ENCODE measurements around the gene TTC39A. TPM values are rescaled to one million over a fixed set of nuclear protein-coding genes. Genes with fewer than 3 reads are reported as not detected.
"Not testable (repeated sequence)": the region's sequence is repeated elsewhere in the genome, so short reads cannot be mapped to it uniquely, and the experiment has no call there.

TTC39A gene
- total and polyA plus RNA-seq, 2 donors (not counting 1 experiment from before 2014, with no cell fraction given) = not detected

DNA sequence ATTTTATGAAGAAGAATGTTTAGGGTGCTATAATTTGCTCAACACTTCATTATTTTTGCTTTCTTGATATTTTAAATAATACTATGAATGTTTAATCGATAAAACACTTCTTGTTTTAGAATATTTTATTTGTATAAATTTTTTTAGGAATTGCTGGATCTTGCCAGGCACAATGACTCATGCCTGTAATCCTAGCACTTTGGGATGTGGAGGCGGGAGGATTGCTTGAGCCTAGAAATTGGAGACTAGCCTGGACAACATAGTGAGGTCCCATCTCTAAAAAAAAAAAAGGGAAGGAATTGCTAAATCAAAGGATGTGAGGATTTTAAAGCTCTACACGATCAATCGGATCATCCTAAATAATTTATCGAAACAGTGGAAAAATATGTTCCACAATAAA, 76.7 kb downstream of the TTC39A start:
- Histone ChIP-seq H3K9me3 (ENCODE audit: control extremely low read depth in 1 of 3, control insufficient read depth in 2 of 3, insufficient read depth in 1 of 3, low read length in 2 of 3) (no peaks in the 10 kb centered on the region), H4K20me1 (ENCODE audit: control insufficient read depth, insufficient read depth, low read length, poor library complexity, severe bottlenecking) (peaks cover 26% of the 10 kb centered on the region), H3K4me3 (ENCODE audit: control extremely low read depth in 1 of 5, extremely low read depth in 1 of 5, insufficient read depth in 1 of 5, low read depth in 2 of 5, low read length in 4 of 5) (no peak overlapping the region), H3K4me1 (ENCODE audit: control insufficient read depth in 2 of 2, insufficient read depth in 2 of 2, low read length in 2 of 2) (no peaks in the 10 kb centered on the region), H3K27ac (ENCODE audit: low read length in 2 of 2) (no peak overlapping the region), H3K27me3 (replicated peaks in 1 of 4; ENCODE audit: control extremely low read depth in 1 of 4, control insufficient read depth in 3 of 4, insufficient read depth in 4 of 4, low read length in 3 of 4) (no peaks in the 10 kb centered on the region), H2AFZ (ENCODE audit: insufficient read depth, low read depth, low read length, poor library complexity, severe bottlenecking) (no peak overlapping the region), H3K9ac (ENCODE audit: low read length) (no peak overlapping the region), H3K79me2 (ENCODE audit: control insufficient read depth, insufficient read depth, low read length) (peaks cover 72% of the 10 kb centered on the region), H3K36me3 (replicated peaks in 1 of 2; ENCODE audit: control extremely low read depth in 1 of 2, control insufficient read depth in 1 of 2, extremely low read depth in 1 of 2, insufficient read depth in 2 of 2, low read length in 1 of 2) (no peaks in the 10 kb centered on the region), H3K4me2 (replicated peaks; ENCODE audit: low read depth, low read length, poor library complexity, severe bottlenecking) (no peak overlapping the region)
- Mint-ChIP-seq H3K4me1 (no peaks in the 10 kb centered on the region), H3K27me3 (no peaks in the 10 kb centered on the region), H3K9me3 (ENCODE audit: insufficient read depth) (no peaks in the 10 kb centered on the region), H3K27ac (no peak overlapping the region), H3K4me3 (no peak overlapping the region)
- WGBS (ENCODE audit: insufficient coverage) = no CpG with 5 or more reads among the region's 5 CpGs
- ATAC-seq (ENCODE audit: low read depth) (no peak), DNase-seq (no peak)
- intact Hi-C loops (cut with micrococcal nuclease) = no loop called here
- ChIA-PET POLR2A (no interaction called here), CTCF (interaction anchor here (0.7 kb wide), 1 partner anchor 827 kb away, joined by 3 read pairs; no protein-coding TSS in a partner anchor)
- TF ChIP-seq, protein P1, sequence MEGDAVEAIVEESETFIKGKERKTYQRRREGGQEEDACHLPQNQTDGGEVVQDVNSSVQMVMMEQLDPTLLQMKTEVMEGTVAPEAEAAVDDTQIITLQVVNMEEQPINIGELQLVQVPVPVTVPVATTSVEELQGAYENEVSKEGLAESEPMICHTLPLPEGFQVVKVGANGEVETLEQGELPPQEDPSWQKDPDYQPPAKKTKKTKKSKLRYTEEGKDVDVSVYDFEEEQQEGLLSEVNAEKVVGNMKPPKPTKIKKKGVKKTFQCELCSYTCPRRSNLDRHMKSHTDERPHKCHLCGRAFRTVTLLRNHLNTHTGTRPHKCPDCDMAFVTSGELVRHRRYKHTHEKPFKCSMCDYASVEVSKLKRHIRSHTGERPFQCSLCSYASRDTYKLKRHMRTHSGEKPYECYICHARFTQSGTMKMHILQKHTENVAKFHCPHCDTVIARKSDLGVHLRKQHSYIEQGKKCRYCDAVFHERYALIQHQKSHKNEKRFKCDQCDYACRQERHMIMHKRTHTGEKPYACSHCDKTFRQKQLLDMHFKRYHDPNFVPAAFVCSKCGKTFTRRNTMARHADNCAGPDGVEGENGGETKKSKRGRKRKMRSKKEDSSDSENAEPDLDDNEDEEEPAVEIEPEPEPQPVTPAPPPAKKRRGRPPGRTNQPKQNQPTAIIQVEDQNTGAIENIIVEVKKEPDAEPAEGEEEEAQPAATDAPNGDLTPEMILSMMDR (IDR thresholded peaks at IDR 0.05) = no peak
- no peak for TF ChIP-seq EZH2 (IDR thresholded peaks at IDR 0.05; ENCODE audit: borderline replicate concordance, insufficient read depth, low read depth, low read length, poor library complexity, severe bottlenecking)

DNA sequence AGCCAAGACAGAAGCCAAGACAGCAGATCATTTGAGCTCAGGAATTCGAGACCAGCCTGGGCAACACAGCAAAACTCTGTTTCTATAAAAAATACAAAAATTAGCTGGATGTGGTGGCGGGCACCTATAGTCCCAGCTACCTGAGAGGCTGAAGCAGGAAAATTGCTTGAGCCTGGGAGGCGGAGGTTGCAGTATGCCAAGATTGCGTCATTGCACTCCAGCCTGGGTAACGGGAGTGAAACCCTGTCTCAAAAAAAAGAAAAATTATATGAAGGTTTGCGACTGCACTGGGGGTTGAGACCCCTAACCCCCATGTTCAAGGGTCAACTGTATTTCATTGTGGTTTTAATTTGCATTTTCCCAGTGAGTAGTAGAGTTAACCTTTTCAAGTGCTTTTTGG, 78.0 kb downstream of the TTC39A start:
- H3K9ac ChIP-seq (ENCODE audit: low read length) = no peak overlapping the region
- ChIA-PET CTCF (no interaction called here), POLR2A (no interaction called here)
- intact Hi-C loops (cut with micrococcal nuclease) = no loop called here
- Mint-ChIP-seq H3K27ac (no peak overlapping the region), H3K4me1 (peaks cover 4% of the 10 kb centered on the region), H3K4me3 (no peak overlapping the region), H3K9me3 (ENCODE audit: insufficient read depth) (no peaks in the 10 kb centered on the region), H3K27me3 (no peaks in the 10 kb centered on the region)
- H3K4me2 ChIP-seq (replicated peaks; ENCODE audit: low read depth, low read length, poor library complexity, severe bottlenecking) = no peak overlapping the region
- WGBS (ENCODE audit: insufficient coverage) = 95% methylated on average over 6 of the region's 6 CpGs
- TF ChIP-seq, protein P1 (IDR thresholded peaks at IDR 0.05) = no peak
- no peak for TF ChIP-seq EZH2 (IDR thresholded peaks at IDR 0.05; ENCODE audit: borderline replicate concordance, insufficient read depth, low read depth, low read length, poor library complexity, severe bottlenecking)
- no peak for DNase-seq
- H3K9me3 ChIP-seq (ENCODE audit: control extremely low read depth in 1 of 3, control insufficient read depth in 2 of 3, insufficient read depth in 1 of 3, low read length in 2 of 3) = no peaks in the 10 kb centered on the region
- no peaks in the 10 kb centered on the region for H3K36me3 ChIP-seq (replicated peaks in 1 of 2; ENCODE audit: control extremely low read depth in 1 of 2, control insufficient read depth in 1 of 2, extremely low read depth in 1 of 2, insufficient read depth in 2 of 2, low read length in 1 of 2)
- peaks cover 73% of the 10 kb centered on the region for H3K79me2 ChIP-seq (ENCODE audit: control insufficient read depth, insufficient read depth, low read length)
- no peak overlapping the region for H2AFZ ChIP-seq (ENCODE audit: insufficient read depth, low read depth, low read length, poor library complexity, severe bottlenecking)
- no peak for ATAC-seq (ENCODE audit: low read depth)
- no peak overlapping the region for H3K4me3 ChIP-seq (ENCODE audit: control extremely low read depth in 1 of 5, extremely low read depth in 1 of 5, insufficient read depth in 1 of 5, low read depth in 2 of 5, low read length in 4 of 5)
- no peak overlapping the region for H3K27ac ChIP-seq (ENCODE audit: low read length in 2 of 2)
- H3K4me1 ChIP-seq (ENCODE audit: control insufficient read depth in 2 of 2, insufficient read depth in 2 of 2, low read length in 2 of 2) = peaks cover 0 to under 1% of the 10 kb centered on the region in 2 donors
- H4K20me1 ChIP-seq (ENCODE audit: control insufficient read depth, insufficient read depth, low read length, poor library complexity, severe bottlenecking) = peaks cover 16% of the 10 kb centered on the region
- no peaks in the 10 kb centered on the region for H3K27me3 ChIP-seq (replicated peaks in 1 of 4; ENCODE audit: control extremely low read depth in 1 of 4, control insufficient read depth in 3 of 4, insufficient read depth in 4 of 4, low read length in 3 of 4)

DNA sequence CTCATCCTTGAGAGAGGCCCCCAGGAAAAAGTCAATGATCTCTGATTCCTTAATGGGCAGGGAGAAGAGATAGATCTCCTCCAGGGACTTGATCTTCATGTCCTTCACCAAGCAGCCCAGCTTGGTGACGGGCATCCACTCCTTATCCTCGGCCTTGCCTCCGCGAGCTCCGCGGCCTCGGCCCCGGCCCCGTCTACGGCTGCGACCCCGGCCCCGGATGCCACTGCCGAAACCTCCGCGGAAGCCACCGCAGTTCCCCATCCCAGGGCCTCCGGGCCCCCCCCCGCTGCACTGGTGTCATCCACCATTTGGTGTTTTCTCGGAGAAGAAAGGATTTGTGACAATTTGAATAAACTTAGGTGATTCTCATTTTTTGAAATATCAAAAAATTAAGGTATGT, 79.2 kb downstream of the TTC39A start:
- H3K27ac Mint-ChIP-seq; POLR2A ChIA-PET; H3K4me2 ChIP-seq (replicated peaks; ENCODE audit: low read depth, low read length, poor library complexity, severe bottlenecking); H3K36me3 ChIP-seq (replicated peaks in 1 of 2; ENCODE audit: control extremely low read depth in 1 of 2, control insufficient read depth in 1 of 2, extremely low read depth in 1 of 2, insufficient read depth in 2 of 2, low read length in 1 of 2); intact Hi-C loops (cut with micrococcal nuclease); H3K4me3 ChIP-seq (ENCODE audit: control extremely low read depth in 1 of 5, extremely low read depth in 1 of 5, insufficient read depth in 1 of 5, low read depth in 2 of 5, low read length in 4 of 5); H3K9me3 ChIP-seq (ENCODE audit: control extremely low read depth in 1 of 3, control insufficient read depth in 2 of 3, insufficient read depth in 1 of 3, low read length in 2 of 3); H3K27ac ChIP-seq (ENCODE audit: low read length in 2 of 2); H3K9ac ChIP-seq (ENCODE audit: low read length); H3K9me3 Mint-ChIP-seq (ENCODE audit: insufficient read depth); DNase-seq; H3K4me1 ChIP-seq (ENCODE audit: control insufficient read depth in 2 of 2, insufficient read depth in 2 of 2, low read length in 2 of 2); ATAC-seq (ENCODE audit: low read depth); H3K4me3 Mint-ChIP-seq; H2AFZ ChIP-seq (ENCODE audit: insufficient read depth, low read depth, low read length, poor library complexity, severe bottlenecking); H3K27me3 Mint-ChIP-seq; H3K27me3 ChIP-seq (replicated peaks in 1 of 4; ENCODE audit: control extremely low read depth in 1 of 4, control insufficient read depth in 3 of 4, insufficient read depth in 4 of 4, low read length in 3 of 4): not testable (repeated sequence)
- peaks cover 75% of the 10 kb centered on the region for H3K79me2 ChIP-seq (ENCODE audit: control insufficient read depth, insufficient read depth, low read length)
- over 99% methylated on average over 19 of the region's 20 CpGs for WGBS (ENCODE audit: insufficient coverage)
- CTCF ChIA-PET = interaction anchor here (0.7 kb wide), 1 partner anchor 15 kb away, joined by 4 read pairs; no protein-coding TSS in a partner anchor
- H3K4me1 Mint-ChIP-seq = peaks cover 15% of the 10 kb centered on the region
- H4K20me1 ChIP-seq (ENCODE audit: control insufficient read depth, insufficient read depth, low read length, poor library complexity, severe bottlenecking) = peaks cover 23% of the 10 kb centered on the region
